C4-2B (cell line): ENCODE data around the gene BSPRY.

Experiments
- CTCF ChIP-seq: fragments of 450-650 bp; conservative IDR thresholded peaks from 2 replicates; pipeline ENCODE4 v1.5.1; 2017; ENCODE audit warnings: mild to moderate bottlenecking
- ZFX ChIP-seq: fragments of 450-650 bp; IDR thresholded peaks from 2 replicates; pipeline ENCODE4 v1.6.1; 2017

GRCh38 chr9:113340011-113340699 lies 9.2 kb upstream of the BSPRY start, which contains the start of gene WDR31:
- TF ChIP-seq CTCF (no peak), ZFX (peak; percentile 48)
